GM12801 (cell line): Measurements from ENCODE around the gene PIP5K1C.

Experiments used
- CTCF ChIP-seq: IDR thresholded peaks from one replicate; pipeline ENCODE4 v1.5.1; 2011; ENCODE audit warnings: control low read depth; ENCODE audit not compliant: insufficient read length; ENCODE audit errors: extremely low read depth

The PIP5K1C gene

DNA sequence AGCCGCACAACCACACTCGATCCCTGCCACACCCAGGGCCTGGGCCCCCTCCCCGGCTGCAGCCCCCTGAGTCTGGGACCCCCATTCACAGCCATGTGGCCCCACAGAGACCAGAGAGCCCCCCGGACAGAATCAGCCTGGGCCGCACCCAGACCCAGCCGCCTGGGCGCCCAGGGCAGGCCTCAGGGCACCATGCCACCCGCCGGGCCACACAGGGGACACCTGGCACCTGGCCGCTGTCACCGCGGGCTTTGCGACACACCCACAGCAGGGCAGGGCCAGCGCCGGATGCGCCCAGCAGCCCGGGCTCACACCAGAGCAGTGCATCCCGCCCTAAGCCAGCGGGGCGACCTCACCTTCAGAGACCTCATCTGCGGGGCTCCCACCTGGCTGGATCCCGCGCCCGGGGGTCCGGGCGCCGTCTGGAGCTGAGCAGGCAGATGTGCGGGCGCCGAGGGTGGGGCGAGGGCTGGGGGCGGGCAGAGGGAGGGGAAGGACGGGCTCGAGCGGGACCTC lies 94.0 kb downstream of the PIP5K1C start:
- no peak for TF ChIP-seq CTCF

GRCh38 chr19:3605770-3606169 lies 94.5 kb downstream of the PIP5K1C start:
- no peak for TF ChIP-seq CTCF

DNA sequence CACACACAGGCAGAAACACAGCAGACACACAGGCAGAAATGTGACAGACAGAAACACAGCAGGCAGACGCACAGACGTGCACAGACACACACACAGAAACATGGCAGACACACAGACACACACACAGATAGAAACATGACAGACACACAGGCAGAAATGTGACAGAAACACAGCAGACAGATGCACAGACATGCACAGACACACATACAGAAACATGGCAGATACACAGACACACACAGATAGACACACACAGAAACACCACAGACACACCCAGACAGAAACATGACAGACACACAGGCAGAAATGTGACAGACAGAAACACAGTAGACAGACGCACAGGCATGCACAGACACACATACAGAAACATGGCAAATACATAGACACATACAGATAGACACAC lies 94.9 kb downstream of the PIP5K1C start:
- TF ChIP-seq CTCF = no peak

DNA sequence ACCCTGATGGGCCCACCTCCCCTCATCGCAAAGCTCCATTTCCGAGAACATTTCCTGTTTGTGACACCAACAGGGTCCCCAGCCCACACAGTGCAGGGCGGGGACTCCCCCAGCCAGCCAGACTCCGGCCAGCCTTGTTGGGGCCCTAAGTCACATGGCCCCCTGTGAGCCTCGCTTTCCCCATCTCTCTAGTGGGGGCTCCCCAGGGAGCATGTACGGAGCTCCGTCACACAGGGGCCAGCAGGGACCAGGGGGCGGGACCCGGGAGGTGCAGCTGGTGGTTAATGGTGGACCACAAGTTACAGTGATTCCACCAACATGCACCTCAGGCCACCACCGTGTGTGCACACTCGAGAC lies 95.3 kb downstream of the PIP5K1C start:
- no peak for TF ChIP-seq CTCF

- TF ChIP-seq CTCF = no peak
Measured at GRCh38 chr19:3604227-3604986, 95.9 kb downstream of the PIP5K1C start.

DNA sequence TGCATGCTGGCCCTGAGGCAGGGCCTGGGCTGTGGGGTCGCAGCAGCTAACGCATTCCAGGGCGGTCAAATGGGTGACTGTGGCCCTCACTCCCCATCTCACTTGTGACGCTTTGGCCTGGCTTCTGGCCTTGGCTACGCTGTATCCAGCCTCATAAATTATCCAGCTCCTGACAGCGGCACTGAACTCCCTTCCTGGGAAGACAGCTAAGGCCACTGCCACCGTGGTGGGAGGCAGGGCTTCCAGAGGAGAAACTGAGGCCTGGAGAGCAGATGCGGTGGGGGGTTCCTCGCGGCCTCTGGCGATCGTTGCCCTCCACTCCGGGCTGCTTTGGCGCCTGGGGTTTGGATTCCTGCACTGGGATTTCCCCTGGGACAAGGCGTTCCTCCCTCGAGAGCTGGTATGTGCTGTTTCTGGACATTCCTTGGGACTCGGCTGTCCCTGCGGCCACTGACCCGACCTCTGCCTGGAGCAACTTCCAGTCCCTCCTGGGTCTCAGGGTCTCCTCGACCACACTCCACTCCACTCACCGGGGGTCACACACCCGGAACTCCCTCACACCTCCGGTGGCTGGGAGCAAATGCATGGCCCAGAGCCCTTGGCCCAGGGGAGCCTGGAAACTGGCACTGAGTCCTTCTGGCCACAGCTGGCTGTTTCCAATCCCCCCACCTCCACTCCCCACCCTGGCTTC lies 97.0 kb downstream of the PIP5K1C start:
- TF ChIP-seq CTCF = no peak

- no peak for TF ChIP-seq CTCF
Measured at GRCh38 chr19:3601021-3601420, 99.2 kb downstream of the PIP5K1C start.
